Measurements from ENCODE around the gene FAM110A. TPM values are rescaled to one million over a fixed set of nuclear protein-coding genes. Genes with fewer than 3 reads are reported as not detected.
A peak's percentile ranks its signal among the peaks of the same experiment; 100 is the strongest.
"Not testable (repeated sequence)": the region's sequence is repeated elsewhere in the genome, so short reads cannot be mapped to it uniquely, and the experiment has no call there.

Gene FAM110A
- total and polyA plus RNA-seq, 2 donors, result 3.3 to 6.9 TPM

- H3K4me3 ChIP-seq (ENCODE audit: low read depth, low read length), result no peak overlapping the region
- no peaks in the 10 kb centered on the region for H3K4me1 ChIP-seq (ENCODE audit: insufficient read depth)
- no peak overlapping the region for H3K27ac ChIP-seq (ENCODE audit: low read depth)
- WGBS, result 50% methylated on average over 9 of the region's 9 CpGs
- H3K36me3 ChIP-seq (ENCODE audit: insufficient read depth), result no peaks in the 10 kb centered on the region
- no peak for DNase-seq (ENCODE audit: extremely low spot score)
Measured at GRCh38 chr20:878511-879307, 45.2 kb downstream of the FAM110A start.

DNA sequence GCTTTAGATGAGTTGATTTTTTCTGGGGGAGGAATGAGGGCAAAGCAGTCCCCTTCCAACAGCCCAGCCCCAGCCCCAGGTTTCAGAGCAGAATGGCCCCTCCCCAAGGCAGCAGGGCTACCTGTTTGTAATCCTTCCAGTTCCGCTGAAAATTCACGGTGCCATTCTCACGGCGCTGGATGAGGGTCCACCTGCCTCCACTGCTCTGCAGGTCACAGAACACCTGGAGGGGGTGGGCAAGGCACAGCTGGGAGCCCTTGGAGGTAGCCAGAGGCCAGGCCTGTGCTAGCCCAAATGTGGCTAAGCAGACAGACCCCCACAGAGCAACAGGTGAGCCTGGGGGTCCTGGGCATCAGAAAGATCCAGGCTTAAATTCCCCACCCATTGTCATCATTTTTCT, 46.1 kb downstream of the FAM110A start:
- Histone ChIP-seq H3K4me3 (ENCODE audit: low read depth, low read length) (no peak overlapping the region), H3K36me3 (ENCODE audit: insufficient read depth) (no peaks in the 10 kb centered on the region), H3K27ac (ENCODE audit: low read depth) (no peak overlapping the region), H3K4me1 (ENCODE audit: insufficient read depth) (no peaks in the 10 kb centered on the region)
- 63% methylated on average over 4 of the region's 4 CpGs for WGBS
- no peak for DNase-seq (ENCODE audit: extremely low spot score)

DNA sequence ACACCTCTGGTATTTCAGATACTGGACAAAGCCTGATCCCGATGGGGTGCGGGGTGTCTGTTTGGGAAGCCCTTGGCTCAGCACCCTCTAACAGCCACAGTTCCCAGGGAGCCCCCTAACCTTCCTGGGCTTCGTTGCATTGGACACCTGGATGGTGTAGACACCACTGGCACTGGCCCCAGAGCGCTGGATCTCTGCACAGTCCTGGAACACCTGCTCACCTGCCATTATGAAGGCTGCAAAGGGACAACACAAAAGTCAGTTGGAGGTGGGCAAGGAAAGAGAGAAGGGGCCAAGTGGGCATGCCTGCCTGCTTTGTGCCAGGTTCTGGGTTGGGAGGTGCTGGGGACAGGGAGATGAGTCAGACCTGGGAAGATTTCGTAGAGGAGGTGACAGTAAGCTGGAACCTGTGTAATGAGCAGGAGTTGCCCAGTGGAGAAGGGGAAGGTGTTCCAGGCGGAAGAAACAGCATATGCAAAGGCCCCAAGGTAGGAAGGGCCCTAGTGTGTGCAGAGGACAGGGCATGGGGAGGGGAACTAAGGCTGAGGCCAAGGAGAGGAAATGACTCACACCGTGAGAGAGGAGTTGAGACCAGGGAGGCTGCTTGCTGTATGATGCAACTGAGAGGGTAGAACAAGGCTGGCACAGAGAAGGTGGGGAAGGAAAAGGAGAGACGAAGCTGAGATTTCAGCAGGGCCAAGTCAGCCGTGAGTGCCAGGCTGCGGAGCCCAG, 47.7 kb downstream of the FAM110A start:
- no peak for DNase-seq (ENCODE audit: extremely low spot score)
- 66% methylated on average over 10 of the region's 10 CpGs for WGBS
- Histone ChIP-seq H3K27ac (ENCODE audit: low read depth) (no peak overlapping the region), H3K4me3 (ENCODE audit: low read depth, low read length) (no peak overlapping the region), H3K4me1 (ENCODE audit: insufficient read depth) (no peaks in the 10 kb centered on the region), H3K36me3 (ENCODE audit: insufficient read depth) (no peaks in the 10 kb centered on the region)

GRCh38 chr20:881783-882144, 48.2 kb downstream of the FAM110A start:
- H3K36me3 ChIP-seq (ENCODE audit: insufficient read depth), result no peaks in the 10 kb centered on the region
- no peak for DNase-seq (ENCODE audit: extremely low spot score)
- no peaks in the 10 kb centered on the region for H3K4me1 ChIP-seq (ENCODE audit: insufficient read depth)
- no peak overlapping the region for H3K27ac ChIP-seq (ENCODE audit: low read depth)
- H3K4me3 ChIP-seq (ENCODE audit: low read depth, low read length), result no peak overlapping the region

- no peak for DNase-seq (ENCODE audit: extremely low spot score)
- H3K4me3 ChIP-seq (ENCODE audit: low read depth, low read length), result no peak overlapping the region
- 12% methylated on average over 41 of the region's 41 CpGs for WGBS
- H3K27ac ChIP-seq (ENCODE audit: low read depth), result no peak overlapping the region
- H3K4me1 ChIP-seq (ENCODE audit: insufficient read depth), result no peaks in the 10 kb centered on the region
- no peaks in the 10 kb centered on the region for H3K36me3 ChIP-seq (ENCODE audit: insufficient read depth)
Measured at GRCh38 chr20:884983-885952, 51.8 kb downstream of the FAM110A start.

DNA sequence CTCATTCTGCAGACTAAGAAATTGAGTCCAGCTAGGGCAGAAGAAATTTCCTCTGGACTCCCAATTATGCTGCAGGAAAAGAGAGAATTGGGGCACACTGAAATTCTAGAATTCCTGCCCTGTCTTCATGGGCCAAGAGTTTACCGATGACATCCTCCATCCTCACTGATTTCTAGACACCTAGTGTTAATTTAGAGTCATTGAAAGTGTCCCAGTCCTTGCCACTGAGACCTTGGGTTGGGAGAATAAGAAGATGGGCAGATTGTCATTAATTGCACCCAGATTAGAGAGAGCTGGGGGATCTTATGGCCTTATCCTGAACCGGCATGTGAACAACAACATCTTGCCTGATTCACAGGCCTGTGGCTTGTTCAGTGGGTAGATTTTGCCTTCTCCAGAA, 53.6 kb downstream of the FAM110A start:
- Histone ChIP-seq H3K36me3 (ENCODE audit: insufficient read depth) (no peaks in the 10 kb centered on the region), H3K4me3 (ENCODE audit: low read depth, low read length) (no peak overlapping the region), H3K4me1 (ENCODE audit: insufficient read depth) (no peaks in the 10 kb centered on the region), H3K27ac (ENCODE audit: low read depth) (no peak overlapping the region)
- 83% methylated on average over 2 of the region's 2 CpGs for WGBS
- DNase-seq (ENCODE audit: extremely low spot score), result no peak

DNA sequence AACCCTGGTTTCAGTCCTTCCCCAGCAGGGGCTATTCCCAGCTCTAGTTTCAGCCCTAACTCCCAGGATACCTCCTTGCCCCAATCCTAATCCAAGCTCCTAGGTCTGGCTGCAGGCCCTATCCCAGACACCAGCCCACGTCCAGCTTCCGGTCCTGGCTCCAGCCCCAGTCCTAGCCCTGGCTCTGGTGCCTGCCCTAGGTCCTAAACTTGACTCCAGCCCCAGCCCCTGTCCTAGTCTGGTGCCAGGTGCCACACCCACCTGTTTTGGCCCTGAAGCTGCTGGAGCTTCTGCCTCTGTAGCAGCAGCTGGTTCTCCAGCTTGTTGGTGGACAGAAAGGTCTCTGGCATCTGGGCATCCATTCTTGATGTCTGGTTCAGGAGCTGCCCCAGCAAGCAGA, 54.5 kb downstream of the FAM110A start:
- WGBS, result 50% methylated on average over 2 of the region's 2 CpGs
- Histone ChIP-seq H3K27ac (ENCODE audit: low read depth) (no peak overlapping the region), H3K4me1 (ENCODE audit: insufficient read depth) (no peaks in the 10 kb centered on the region), H3K36me3 (ENCODE audit: insufficient read depth) (no peaks in the 10 kb centered on the region), H3K4me3 (ENCODE audit: low read depth, low read length) (no peak overlapping the region)
- DNase-seq (ENCODE audit: extremely low spot score), result no peak

- no peak for DNase-seq (ENCODE audit: extremely low spot score)
- Histone ChIP-seq H3K36me3 (ENCODE audit: insufficient read depth) (no peaks in the 10 kb centered on the region), H3K4me1 (ENCODE audit: insufficient read depth) (no peaks in the 10 kb centered on the region), H3K4me3 (ENCODE audit: low read depth, low read length) (no peak overlapping the region), H3K27ac (ENCODE audit: low read depth) (no peak overlapping the region)
- WGBS, result 81% methylated on average over 5 of the region's 5 CpGs
Measured at GRCh38 chr20:889106-889505, 55.6 kb downstream of the FAM110A start.

GRCh38 chr20:889932-890463, 56.5 kb downstream of the FAM110A start:
- no peak overlapping the region for H3K27ac ChIP-seq (ENCODE audit: low read depth)
- DNase-seq (ENCODE audit: extremely low spot score), result no peak
- WGBS, result 72% methylated on average over 10 of the region's 10 CpGs
- no peaks in the 10 kb centered on the region for H3K4me1 ChIP-seq (ENCODE audit: insufficient read depth)
- no peak overlapping the region for H3K4me3 ChIP-seq (ENCODE audit: low read depth, low read length)
- H3K36me3 ChIP-seq (ENCODE audit: insufficient read depth), result no peaks in the 10 kb centered on the region

DNA sequence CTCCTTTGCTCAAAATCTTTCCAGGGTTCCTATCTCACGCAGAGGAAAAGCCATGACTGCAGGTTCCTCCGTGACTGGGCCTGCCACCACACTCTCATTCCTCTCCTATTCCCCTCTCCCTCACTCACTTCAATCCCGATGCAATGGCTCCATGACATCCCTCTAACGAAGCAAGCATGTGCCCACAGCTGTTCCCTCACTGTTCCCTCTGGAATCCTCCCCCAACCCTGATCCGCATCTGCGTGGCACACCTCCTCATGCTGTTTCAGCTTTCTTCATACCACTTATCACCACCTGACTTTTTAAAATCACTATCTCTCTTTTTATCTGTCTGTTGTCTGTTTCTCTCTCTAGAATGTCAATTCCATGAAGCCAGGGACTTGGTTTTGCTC, 57.1 kb downstream of the FAM110A start:
- Histone ChIP-seq H3K36me3 (ENCODE audit: insufficient read depth) (no peaks in the 10 kb centered on the region), H3K4me3 (ENCODE audit: low read depth, low read length) (no peak overlapping the region), H3K4me1 (ENCODE audit: insufficient read depth) (no peaks in the 10 kb centered on the region), H3K27ac (ENCODE audit: low read depth) (no peak overlapping the region)
- DNase-seq (ENCODE audit: extremely low spot score), result no peak
- 61% methylated on average over 6 of the region's 6 CpGs for WGBS

- DNase-seq (ENCODE audit: extremely low spot score), result peak; percentile 78
- H3K27ac ChIP-seq (ENCODE audit: low read depth), result no peak overlapping the region
- no peak overlapping the region for H3K4me3 ChIP-seq (ENCODE audit: low read depth, low read length)
- no peaks in the 10 kb centered on the region for H3K36me3 ChIP-seq (ENCODE audit: insufficient read depth)
- WGBS, result 50% methylated on average over 6 of the region's 6 CpGs
- H3K4me1 ChIP-seq (ENCODE audit: insufficient read depth), result no peaks in the 10 kb centered on the region
Measured at GRCh38 chr20:891058-891705, 57.7 kb downstream of the FAM110A start.

DNA sequence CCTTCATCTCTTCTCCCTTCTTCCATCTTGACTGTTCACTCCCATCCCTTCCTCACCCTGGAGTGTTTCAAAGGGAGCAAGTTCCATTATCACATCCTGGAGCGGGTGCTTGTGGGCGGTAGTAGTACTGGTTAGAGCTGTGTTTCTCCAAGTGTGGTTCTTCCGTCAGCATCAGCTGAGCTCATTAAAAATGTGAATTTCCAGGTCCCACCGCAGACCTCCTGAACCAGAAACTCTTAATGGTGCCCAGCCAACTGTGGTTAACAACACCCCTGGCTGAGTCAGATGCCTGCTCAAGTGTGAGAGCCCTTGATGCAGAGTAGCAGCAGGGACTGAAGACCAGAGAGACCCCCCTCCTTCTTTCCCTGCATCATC, 58.2 kb downstream of the FAM110A start:
- H3K4me1 ChIP-seq (ENCODE audit: insufficient read depth), result no peaks in the 10 kb centered on the region
- 65% methylated on average over 4 of the region's 4 CpGs for WGBS
- H3K36me3 ChIP-seq (ENCODE audit: insufficient read depth), result no peaks in the 10 kb centered on the region
- no peak overlapping the region for H3K27ac ChIP-seq (ENCODE audit: low read depth)
- no peak for DNase-seq (ENCODE audit: extremely low spot score)
- H3K4me3 ChIP-seq (ENCODE audit: low read depth, low read length), result no peak overlapping the region

DNA sequence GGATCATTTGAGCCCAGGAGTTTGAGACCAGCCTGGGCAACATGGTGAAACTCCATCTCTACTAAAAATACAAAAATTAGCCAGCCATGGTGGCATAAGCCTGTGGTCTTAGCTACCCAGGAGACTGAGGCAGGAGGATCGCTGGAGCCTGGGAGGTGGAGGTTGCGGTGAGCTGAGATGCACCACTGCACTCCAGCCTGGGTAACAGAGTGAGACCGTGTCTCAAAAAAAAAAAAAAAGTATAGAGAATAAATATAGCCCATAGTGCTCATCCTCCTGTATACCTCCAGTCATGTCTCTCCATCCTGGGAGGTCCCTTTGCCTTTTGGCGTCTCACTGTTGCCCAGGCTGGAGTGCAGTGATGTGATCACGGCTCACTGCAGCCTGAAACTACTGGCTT, 58.9 kb downstream of the FAM110A start:
- not testable (repeated sequence) for DNase-seq (ENCODE audit: extremely low spot score); H3K4me3 ChIP-seq (ENCODE audit: low read depth, low read length); H3K36me3 ChIP-seq (ENCODE audit: insufficient read depth); H3K4me1 ChIP-seq (ENCODE audit: insufficient read depth); H3K27ac ChIP-seq (ENCODE audit: low read depth)
- WGBS, result 84% methylated on average over 5 of the region's 5 CpGs

All from urinary bladder (tissue), 4 donors.